ENCODE results near the gene RECQL.

The RECQL gene

GRCh38 chr12:21501258-21502163, at the start of gene RECQL, which contains the start of gene GOLT1B:
RECQL (minus strand) TSS chr12:21501635; CDS start chr12:21499570, 2,065 bp downstream.
GOLT1B (plus strand) TSS chr12:21501789; CDS start chr12:21501924, 135 bp downstream.
- TF ChIP-seq, protein P1, sequence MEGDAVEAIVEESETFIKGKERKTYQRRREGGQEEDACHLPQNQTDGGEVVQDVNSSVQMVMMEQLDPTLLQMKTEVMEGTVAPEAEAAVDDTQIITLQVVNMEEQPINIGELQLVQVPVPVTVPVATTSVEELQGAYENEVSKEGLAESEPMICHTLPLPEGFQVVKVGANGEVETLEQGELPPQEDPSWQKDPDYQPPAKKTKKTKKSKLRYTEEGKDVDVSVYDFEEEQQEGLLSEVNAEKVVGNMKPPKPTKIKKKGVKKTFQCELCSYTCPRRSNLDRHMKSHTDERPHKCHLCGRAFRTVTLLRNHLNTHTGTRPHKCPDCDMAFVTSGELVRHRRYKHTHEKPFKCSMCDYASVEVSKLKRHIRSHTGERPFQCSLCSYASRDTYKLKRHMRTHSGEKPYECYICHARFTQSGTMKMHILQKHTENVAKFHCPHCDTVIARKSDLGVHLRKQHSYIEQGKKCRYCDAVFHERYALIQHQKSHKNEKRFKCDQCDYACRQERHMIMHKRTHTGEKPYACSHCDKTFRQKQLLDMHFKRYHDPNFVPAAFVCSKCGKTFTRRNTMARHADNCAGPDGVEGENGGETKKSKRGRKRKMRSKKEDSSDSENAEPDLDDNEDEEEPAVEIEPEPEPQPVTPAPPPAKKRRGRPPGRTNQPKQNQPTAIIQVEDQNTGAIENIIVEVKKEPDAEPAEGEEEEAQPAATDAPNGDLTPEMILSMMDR (IDR thresholded peaks at IDR 0.05; ENCODE audit: insufficient read depth, low read depth, low read length, missing control alignments): no peak
- DNase-seq (ENCODE audit: low read depth): peak; percentile 99
- H3K4me3 ChIP-seq (ENCODE audit: low read length): peak within 1 kb of the TSS; percentile 92

DNA sequence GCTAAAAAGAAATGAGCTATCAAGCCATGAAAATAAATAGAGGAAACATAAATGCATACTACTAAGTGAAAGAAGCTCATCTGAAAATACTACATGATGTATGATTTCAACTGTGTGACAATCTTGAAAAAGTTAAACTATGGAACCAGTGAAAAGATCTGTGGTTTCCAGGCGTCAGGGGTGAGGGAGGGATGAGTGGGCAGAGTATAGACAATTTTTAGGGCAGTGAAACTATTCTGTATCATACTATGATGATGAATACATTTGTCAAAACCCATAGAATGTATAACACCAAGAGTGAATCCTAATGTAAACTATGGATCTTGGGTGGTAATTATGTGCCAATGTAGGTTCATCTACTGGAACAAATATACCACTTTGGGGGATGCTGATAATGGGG, 46.0 kb upstream of the RECQL start:
- DNase-seq (ENCODE audit: low read depth): no peak
- no peak overlapping the region for H3K4me3 ChIP-seq (ENCODE audit: low read length)
- TF ChIP-seq, protein P1 (IDR thresholded peaks at IDR 0.05; ENCODE audit: insufficient read depth, low read depth, low read length, missing control alignments): no peak

GRCh38 chr12:21546716-21547115, 45.3 kb upstream of the RECQL start:
- no peak for DNase-seq (ENCODE audit: low read depth)
- no peak overlapping the region for H3K4me3 ChIP-seq (ENCODE audit: low read length)
- TF ChIP-seq, protein P1 (IDR thresholded peaks at IDR 0.05; ENCODE audit: insufficient read depth, low read depth, low read length, missing control alignments): no peak

DNA sequence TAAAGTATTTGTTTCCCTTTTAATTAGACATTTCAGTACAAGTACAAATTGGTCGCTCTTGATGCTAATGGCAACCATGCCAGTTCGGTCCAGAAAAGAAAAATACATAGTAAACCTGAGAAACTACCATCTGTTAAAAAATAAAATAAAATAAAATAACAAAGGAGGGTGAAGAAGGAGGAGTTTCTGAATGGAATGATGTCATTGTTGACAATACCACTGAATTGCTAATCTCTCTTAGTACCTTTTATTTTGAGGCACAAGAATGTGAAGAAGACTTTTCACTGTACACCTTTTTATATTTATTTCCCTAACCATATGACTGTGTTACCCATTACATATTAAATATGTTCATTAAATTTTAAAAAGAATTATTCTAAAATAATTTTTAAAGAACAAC, 44.1 kb upstream of the RECQL start:
- TF ChIP-seq, protein P1 (IDR thresholded peaks at IDR 0.05; ENCODE audit: insufficient read depth, low read depth, low read length, missing control alignments): no peak
- H3K4me3 ChIP-seq (ENCODE audit: low read length): no peak overlapping the region
- no peak for DNase-seq (ENCODE audit: low read depth)

DNA sequence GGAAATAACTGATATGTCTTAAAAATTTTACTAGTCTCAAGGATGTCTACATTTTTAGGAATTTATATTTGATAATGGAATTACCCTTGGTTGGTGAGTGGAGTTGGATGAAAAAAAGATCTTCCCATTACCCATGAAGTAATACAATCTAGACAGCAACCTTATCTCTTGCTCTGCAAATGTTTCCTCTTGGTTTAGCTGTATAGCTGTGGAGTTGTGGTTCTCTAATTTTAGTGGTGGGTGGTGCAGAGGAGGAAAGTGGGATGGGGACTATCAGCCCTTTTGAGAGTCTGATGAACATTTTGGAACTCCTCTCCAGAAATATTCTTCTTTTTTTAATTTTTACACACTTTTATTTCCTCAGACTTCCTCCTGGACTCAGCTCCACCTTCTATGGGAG, 41.7 kb upstream of the RECQL start:
- TF ChIP-seq, protein P1 (IDR thresholded peaks at IDR 0.05; ENCODE audit: insufficient read depth, low read depth, low read length, missing control alignments): no peak
- no peak overlapping the region for H3K4me3 ChIP-seq (ENCODE audit: low read length)
- DNase-seq (ENCODE audit: low read depth): no peak

- no peak for DNase-seq (ENCODE audit: low read depth)
- TF ChIP-seq, protein P1 (IDR thresholded peaks at IDR 0.05; ENCODE audit: insufficient read depth, low read depth, low read length, missing control alignments): no peak
Measured at GRCh38 chr12:21542403-21542802, 41.0 kb upstream of the RECQL start.

More at GRCh38 chr12:21542403-21542802, 41.0 kb upstream of the RECQL start:
- no peak overlapping the region for H3K4me3 ChIP-seq (ENCODE audit: low read length)

Data from epithelial cell of esophagus (primary cell).